GM21576 (cell line): ENCODE results near the gene BAHCC1.

ENCODE experiments used
- ATAC-seq: cut with Tn5 transposase; IDR thresholded peaks from one replicate; pipeline ENCODE4 v1.9.1; 2021; ENCODE audit warnings: mild to moderate bottlenecking, moderate library complexity; ENCODE audit not compliant: unreplicated experiment

Gene BAHCC1

GRCh38 chr17:81396722-81397313 is 1.6 kb downstream of the BAHCC1 start:
- ATAC-seq: no peak

GRCh38 chr17:81397314-81398175 is 2.3 kb downstream of the BAHCC1 start:
- no peak for ATAC-seq

- no peak for ATAC-seq
Measured at GRCh38 chr17:81398176-81398831, 3.0 kb downstream of the BAHCC1 start.

GRCh38 chr17:81398832-81399411 is 3.7 kb downstream of the BAHCC1 start:
- ATAC-seq: no peak

GRCh38 chr17:81399481-81400153 is 4.4 kb downstream of the BAHCC1 start:
- ATAC-seq: no peak

GRCh38 chr17:81400154-81400977 is 5.1 kb downstream of the BAHCC1 start:
- ATAC-seq: no peak

GRCh38 chr17:81400996-81401722 is 5.9 kb downstream of the BAHCC1 start:
- no peak for ATAC-seq

GRCh38 chr17:81401723-81402529 is 6.7 kb downstream of the BAHCC1 start:
- no peak for ATAC-seq

GRCh38 chr17:81402530-81402941 is 7.3 kb downstream of the BAHCC1 start:
- ATAC-seq: no peak

GRCh38 chr17:81402981-81403467 is 7.8 kb downstream of the BAHCC1 start:
- no peak for ATAC-seq

GRCh38 chr17:81403671-81404534 is 8.6 kb downstream of the BAHCC1 start:
- no peak for ATAC-seq

- no peak for ATAC-seq
Measured at GRCh38 chr17:81404558-81405165, 9.4 kb downstream of the BAHCC1 start.

GRCh38 chr17:81405411-81405872 is 10.2 kb downstream of the BAHCC1 start:
- no peak for ATAC-seq

- no peak for ATAC-seq
Measured at GRCh38 chr17:81406117-81406953, 11.1 kb downstream of the BAHCC1 start.

GRCh38 chr17:81408049-81408448 is 12.8 kb downstream of the BAHCC1 start:
- no peak for ATAC-seq
